Activated naive CD8-positive, alpha-beta T cell (primary cell): ENCODE results near the gene NECTIN1.

Experiments used
- H3K27ac Mint-ChIP-seq: one replicate; pipeline ENCODE4 v1.8.0; 2021; ENCODE audit warnings: mixed read lengths
- H3K27me3 Mint-ChIP-seq: one replicate; pipeline ENCODE4 v1.8.0; 2021; ENCODE audit warnings: mixed read lengths
- H3K36me3 Mint-ChIP-seq: one replicate; pipeline ENCODE4 v1.8.0; 2021; ENCODE audit warnings: mixed read lengths
- H3K4me1 Mint-ChIP-seq: one replicate; pipeline ENCODE4 v1.8.0; 2021; ENCODE audit warnings: low read depth, mixed read lengths
- H3K4me3 Mint-ChIP-seq: one replicate; pipeline ENCODE4 v1.8.0; 2021; ENCODE audit warnings: mild to moderate bottlenecking, mixed read lengths
- H3K9me3 Mint-ChIP-seq: one replicate; pipeline ENCODE4 v1.8.0; 2021; ENCODE audit warnings: low read depth, mixed read lengths

Gene NECTIN1

GRCh38 chr11:119673052-119673758 lies 55.8 kb downstream of the NECTIN1 start:
- Mint-ChIP-seq H3K4me1 (peaks cover 6% of the 10 kb centered on the region), H3K36me3 (peaks cover 2% of the 10 kb centered on the region), H3K4me3 (no peak overlapping the region), H3K27ac (no peak overlapping the region), H3K9me3 (no peaks in the 10 kb centered on the region), H3K27me3 (no peaks in the 10 kb centered on the region)

GRCh38 chr11:119672597-119672996 lies 56.4 kb downstream of the NECTIN1 start:
- Mint-ChIP-seq H3K4me3 (no peak overlapping the region), H3K36me3 (peaks cover 2% of the 10 kb centered on the region), H3K4me1 (peaks cover 6% of the 10 kb centered on the region), H3K27me3 (no peaks in the 10 kb centered on the region), H3K27ac (no peak overlapping the region), H3K9me3 (no peaks in the 10 kb centered on the region)

GRCh38 chr11:119671561-119672015 lies 57.4 kb downstream of the NECTIN1 start:
- H3K4me1 Mint-ChIP-seq = peaks cover 6% of the 10 kb centered on the region
- no peaks in the 10 kb centered on the region for H3K27me3 Mint-ChIP-seq
- H3K9me3 Mint-ChIP-seq = no peaks in the 10 kb centered on the region
- H3K27ac Mint-ChIP-seq = no peak overlapping the region
- H3K4me3 Mint-ChIP-seq = no peak overlapping the region
- no peaks in the 10 kb centered on the region for H3K36me3 Mint-ChIP-seq

GRCh38 chr11:119671051-119671450 lies 57.9 kb downstream of the NECTIN1 start:
- no peaks in the 10 kb centered on the region for H3K9me3 Mint-ChIP-seq
- no peaks in the 10 kb centered on the region for H3K27me3 Mint-ChIP-seq
- peaks cover 6% of the 10 kb centered on the region for H3K4me1 Mint-ChIP-seq
- no peaks in the 10 kb centered on the region for H3K36me3 Mint-ChIP-seq
- no peak overlapping the region for H3K27ac Mint-ChIP-seq
- no peak overlapping the region for H3K4me3 Mint-ChIP-seq

- Mint-ChIP-seq H3K36me3 (no peaks in the 10 kb centered on the region), H3K27me3 (no peaks in the 10 kb centered on the region), H3K4me1 (peaks cover 6% of the 10 kb centered on the region), H3K9me3 (no peaks in the 10 kb centered on the region), H3K27ac (no peak overlapping the region), H3K4me3 (no peak overlapping the region)
Measured at GRCh38 chr11:119669487-119669886, 59.5 kb downstream of the NECTIN1 start.

- H3K27me3 Mint-ChIP-seq = no peaks in the 10 kb centered on the region
- H3K27ac Mint-ChIP-seq = no peak overlapping the region
- no peaks in the 10 kb centered on the region for H3K4me1 Mint-ChIP-seq
- no peaks in the 10 kb centered on the region for H3K9me3 Mint-ChIP-seq
- H3K4me3 Mint-ChIP-seq = no peak overlapping the region
- no peaks in the 10 kb centered on the region for H3K36me3 Mint-ChIP-seq
Measured at GRCh38 chr11:119668676-119669075, 60.3 kb downstream of the NECTIN1 start.

GRCh38 chr11:119666463-119667131 lies 62.4 kb downstream of the NECTIN1 start:
- Mint-ChIP-seq H3K4me1 (no peaks in the 10 kb centered on the region), H3K27ac (no peak overlapping the region), H3K4me3 (no peak overlapping the region), H3K27me3 (no peaks in the 10 kb centered on the region), H3K9me3 (no peaks in the 10 kb centered on the region), H3K36me3 (no peaks in the 10 kb centered on the region)

GRCh38 chr11:119666061-119666460 lies 62.9 kb downstream of the NECTIN1 start:
- Mint-ChIP-seq H3K36me3 (no peaks in the 10 kb centered on the region), H3K4me3 (no peak overlapping the region), H3K4me1 (no peaks in the 10 kb centered on the region), H3K9me3 (no peaks in the 10 kb centered on the region), H3K27ac (no peak overlapping the region), H3K27me3 (no peaks in the 10 kb centered on the region)

- Mint-ChIP-seq H3K9me3 (no peaks in the 10 kb centered on the region), H3K36me3 (no peaks in the 10 kb centered on the region), H3K4me1 (no peaks in the 10 kb centered on the region), H3K27ac (no peak overlapping the region), H3K27me3 (no peaks in the 10 kb centered on the region), H3K4me3 (no peak overlapping the region)
Measured at GRCh38 chr11:119664701-119665420, 64.1 kb downstream of the NECTIN1 start.

- Mint-ChIP-seq H3K4me1 (no peaks in the 10 kb centered on the region), H3K4me3 (no peak overlapping the region), H3K27me3 (no peaks in the 10 kb centered on the region), H3K36me3 (no peaks in the 10 kb centered on the region), H3K27ac (no peak overlapping the region), H3K9me3 (no peaks in the 10 kb centered on the region)
Measured at GRCh38 chr11:119664063-119664572, 64.9 kb downstream of the NECTIN1 start.

GRCh38 chr11:119663279-119663678 lies 65.7 kb downstream of the NECTIN1 start:
- H3K4me1 Mint-ChIP-seq = no peaks in the 10 kb centered on the region
- H3K27ac Mint-ChIP-seq = no peak overlapping the region
- no peaks in the 10 kb centered on the region for H3K36me3 Mint-ChIP-seq
- no peaks in the 10 kb centered on the region for H3K27me3 Mint-ChIP-seq
- no peaks in the 10 kb centered on the region for H3K9me3 Mint-ChIP-seq
- H3K4me3 Mint-ChIP-seq = no peak overlapping the region

GRCh38 chr11:119661226-119661625 lies 67.8 kb downstream of the NECTIN1 start:
- H3K9me3 Mint-ChIP-seq = no peaks in the 10 kb centered on the region
- H3K27ac Mint-ChIP-seq = no peak overlapping the region
- H3K4me3 Mint-ChIP-seq = no peak overlapping the region
- H3K4me1 Mint-ChIP-seq = no peaks in the 10 kb centered on the region
- no peaks in the 10 kb centered on the region for H3K27me3 Mint-ChIP-seq
- H3K36me3 Mint-ChIP-seq = no peaks in the 10 kb centered on the region

- H3K36me3 Mint-ChIP-seq = no peaks in the 10 kb centered on the region
- no peaks in the 10 kb centered on the region for H3K4me1 Mint-ChIP-seq
- no peak overlapping the region for H3K4me3 Mint-ChIP-seq
- peaks cover 2% of the 10 kb centered on the region for H3K27me3 Mint-ChIP-seq
- H3K27ac Mint-ChIP-seq = no peak overlapping the region
- H3K9me3 Mint-ChIP-seq = no peaks in the 10 kb centered on the region
Measured at GRCh38 chr11:119659971-119660723, 68.9 kb downstream of the NECTIN1 start.

GRCh38 chr11:119652907-119653659 lies 75.9 kb downstream of the NECTIN1 start:
- Mint-ChIP-seq H3K27ac (no peak overlapping the region), H3K4me1 (no peaks in the 10 kb centered on the region), H3K9me3 (no peaks in the 10 kb centered on the region), H3K27me3 (peaks cover 4% of the 10 kb centered on the region), H3K4me3 (no peak overlapping the region), H3K36me3 (no peaks in the 10 kb centered on the region)
